Tibial nerve (tissue), 3 donors: ENCODE measurements around the gene ARID1B.

ENCODE experiments used
- CTCF ChIP-seq, 5 experiments: fragments of 200-600 bp in 3 of 5; fragments of 450-650 bp in 2 of 5; sonication (generic) in 3 of 5; IDR thresholded peaks; one replicate each; pipeline ENCODE4 v1.5.1; 2016 to 2019; ENCODE audit warnings: antibody characterized with exemption in 5 of 5, mild to moderate bottlenecking in 3 of 5, moderate library complexity in 2 of 5
- POLR2A ChIP-seq, 2 donors: fragments of 450-650 bp; IDR thresholded peaks; one replicate each; pipeline ENCODE4 v1.6.1; 2017; ENCODE audit warnings: antibody characterized with exemption in 2 of 2, mild to moderate bottlenecking in 2 of 2, moderate library complexity in 2 of 2

GRCh38 chr6:156985309-156985708 lies 208.1 kb downstream of the ARID1B start:
- no peak for TF ChIP-seq POLR2A (IDR thresholded peaks at IDR 0.05)
- TF ChIP-seq CTCF (IDR thresholded peaks at IDR 0.05) = no peak
